Measurements from ENCODE around the gene ZGRF1.
"Not testable (repeated sequence)": the region's sequence is repeated elsewhere in the genome, so short reads cannot be mapped to it uniquely, and the experiment has no call there.

The ZGRF1 gene

DNA sequence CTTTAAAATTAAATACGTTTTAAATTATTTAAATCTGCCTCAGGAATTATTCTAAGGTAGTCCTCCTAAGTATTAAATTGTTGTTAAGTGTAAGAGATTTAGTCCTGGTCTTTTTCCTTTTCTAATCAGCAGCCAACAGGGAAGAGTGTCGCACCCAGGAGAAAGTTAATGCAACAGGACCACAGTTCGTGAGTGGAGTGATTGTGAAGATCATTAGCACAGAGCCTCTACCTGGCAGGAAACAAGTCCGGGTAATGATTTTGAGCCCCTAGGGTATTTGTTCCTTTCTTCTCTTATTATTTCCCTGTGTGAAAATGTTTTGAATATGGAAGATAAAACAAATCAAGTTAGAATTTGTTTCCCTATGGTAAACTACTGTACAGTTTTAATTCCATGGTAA lies 13.6 kb upstream of the ZGRF1 start:
- FAIRE-seq = no peak
- no peak for DNase-seq (ENCODE audit: insufficient read length, low spot score)
- TF ChIP-seq POLR2A (IDR thresholded peaks at IDR 0.05; ENCODE audit: low read depth, low read length) = no peak

DNA sequence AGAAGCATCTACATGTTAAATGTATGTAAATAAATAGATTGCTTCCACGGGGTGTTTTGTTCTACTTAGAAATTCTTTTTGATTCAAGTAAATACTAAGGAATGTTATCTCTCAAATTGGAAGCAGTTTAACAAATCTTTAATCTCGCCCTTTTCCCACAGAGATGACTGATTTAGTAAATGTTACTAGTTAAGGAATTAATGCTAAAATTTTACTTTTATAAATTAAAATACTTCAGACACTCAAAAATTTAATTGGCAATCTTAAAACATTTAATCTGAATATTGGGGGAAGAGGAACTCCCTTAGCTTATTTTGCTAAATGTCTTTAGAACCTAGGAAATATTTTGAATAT lies 12.3 kb upstream of the ZGRF1 start:
- TF ChIP-seq POLR2A (IDR thresholded peaks at IDR 0.05; ENCODE audit: low read depth, low read length) = no peak
- FAIRE-seq (no peak), DNase-seq (ENCODE audit: insufficient read length, low spot score) (no peak)

DNA sequence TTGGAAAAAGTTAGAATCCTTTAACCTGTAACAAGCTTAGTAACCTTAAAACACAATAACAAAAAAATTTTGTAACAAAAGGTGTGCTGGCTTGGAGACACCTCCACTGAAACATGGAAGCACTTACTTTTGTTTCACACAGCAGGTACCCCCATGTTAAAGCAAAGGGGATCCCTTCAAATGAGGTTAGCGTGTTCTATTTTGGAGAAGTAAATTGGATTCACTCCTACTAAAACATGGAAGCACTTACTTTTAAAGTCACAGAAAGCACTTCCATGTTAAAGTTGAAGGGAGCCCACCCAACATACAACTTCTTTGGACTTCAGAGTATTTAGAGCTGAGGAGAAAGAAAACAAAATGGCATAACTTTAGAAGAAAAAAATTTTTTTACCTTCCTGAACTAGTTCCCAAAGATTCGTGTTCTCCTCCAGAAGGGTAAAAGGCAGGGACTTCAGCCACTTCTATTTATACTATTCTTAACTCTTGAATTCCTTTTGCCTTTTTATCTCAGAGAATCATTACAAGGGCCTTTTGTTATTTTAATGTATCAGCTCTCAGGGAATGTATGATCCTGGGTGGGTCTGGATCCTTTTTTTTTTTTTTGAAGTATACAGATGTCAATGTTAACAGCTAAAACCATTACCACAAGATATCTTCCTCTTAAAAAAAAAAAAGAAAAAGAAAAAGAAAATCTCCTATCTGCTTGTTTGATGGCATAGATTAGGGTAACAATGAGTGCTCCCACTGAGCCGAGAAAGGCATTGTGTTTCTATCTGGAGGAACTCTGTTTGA lies 11.8 kb upstream of the ZGRF1 start:
- no peak for DNase-seq (ENCODE audit: insufficient read length, low spot score)
- no peak for TF ChIP-seq POLR2A (IDR thresholded peaks at IDR 0.05; ENCODE audit: low read depth, low read length)
- FAIRE-seq = no peak

DNA sequence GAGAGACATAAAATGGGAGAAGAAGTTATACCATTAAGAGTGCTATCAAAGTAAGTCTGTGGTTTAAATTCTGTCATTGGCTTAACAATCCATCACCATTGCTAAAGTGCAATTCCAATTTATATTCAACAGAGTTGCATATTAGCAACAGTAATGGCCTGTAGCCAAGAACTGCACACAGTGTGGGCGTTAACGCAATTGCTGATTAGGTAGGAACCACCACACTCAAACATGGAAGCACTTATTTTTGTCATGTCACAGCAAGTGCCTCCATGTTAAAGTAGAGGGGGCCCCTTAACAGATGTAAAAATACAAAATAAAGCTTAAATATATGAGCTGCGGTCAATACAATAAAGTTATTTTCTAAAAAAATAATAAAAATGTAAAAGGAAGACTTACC lies 11.1 kb upstream of the ZGRF1 start:
- TF ChIP-seq POLR2A (IDR thresholded peaks at IDR 0.05; ENCODE audit: low read depth, low read length) = no peak
- DNase-seq (ENCODE audit: insufficient read length, low spot score) (no peak), FAIRE-seq (no peak)

DNA sequence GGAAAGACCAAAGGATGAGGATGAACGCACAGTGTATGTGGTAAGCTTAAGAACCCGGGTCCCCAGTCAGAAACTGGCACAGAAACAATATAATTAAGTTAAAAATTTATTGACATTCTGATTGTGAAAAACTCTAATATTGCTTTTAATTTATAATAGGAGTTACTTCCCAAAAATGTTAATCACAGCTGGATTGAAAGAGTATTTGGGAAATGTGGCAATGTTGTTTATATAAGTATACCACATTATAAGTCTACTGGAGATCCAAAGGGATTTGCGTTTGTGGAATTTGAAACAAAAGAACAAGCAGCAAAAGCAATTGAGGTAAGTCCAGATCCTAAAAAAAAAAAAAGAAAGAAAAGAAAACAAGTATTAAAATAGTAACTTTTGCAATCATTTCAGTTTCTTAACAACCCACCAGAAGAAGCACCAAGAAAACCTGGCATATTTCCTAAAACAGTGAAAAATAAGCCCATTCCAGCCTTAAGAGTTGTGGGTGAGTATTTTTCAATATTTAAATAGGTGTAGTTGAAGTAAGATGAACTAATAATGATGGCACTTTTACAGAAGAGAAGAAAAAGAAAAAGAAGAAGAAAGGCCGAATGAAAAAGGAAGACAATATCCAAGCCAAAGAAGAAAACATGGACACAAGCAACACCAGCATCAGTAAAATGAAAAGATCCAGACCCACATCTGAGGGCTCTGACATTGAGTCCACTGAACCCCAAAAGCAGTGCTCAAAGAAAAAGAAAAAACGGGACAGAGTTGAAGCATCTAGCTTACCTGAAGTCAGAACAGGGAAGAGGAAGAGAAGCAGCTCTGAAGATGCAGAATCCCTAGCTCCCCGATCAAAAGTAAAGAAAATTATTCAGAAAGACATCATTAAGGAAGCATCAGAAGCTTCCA lies 10.2 kb upstream of the ZGRF1 start:
- TF ChIP-seq POLR2A (IDR thresholded peaks at IDR 0.05; ENCODE audit: low read depth, low read length) = no peak
- DNase-seq (ENCODE audit: insufficient read length, low spot score) (no peak), FAIRE-seq (no peak)

DNA sequence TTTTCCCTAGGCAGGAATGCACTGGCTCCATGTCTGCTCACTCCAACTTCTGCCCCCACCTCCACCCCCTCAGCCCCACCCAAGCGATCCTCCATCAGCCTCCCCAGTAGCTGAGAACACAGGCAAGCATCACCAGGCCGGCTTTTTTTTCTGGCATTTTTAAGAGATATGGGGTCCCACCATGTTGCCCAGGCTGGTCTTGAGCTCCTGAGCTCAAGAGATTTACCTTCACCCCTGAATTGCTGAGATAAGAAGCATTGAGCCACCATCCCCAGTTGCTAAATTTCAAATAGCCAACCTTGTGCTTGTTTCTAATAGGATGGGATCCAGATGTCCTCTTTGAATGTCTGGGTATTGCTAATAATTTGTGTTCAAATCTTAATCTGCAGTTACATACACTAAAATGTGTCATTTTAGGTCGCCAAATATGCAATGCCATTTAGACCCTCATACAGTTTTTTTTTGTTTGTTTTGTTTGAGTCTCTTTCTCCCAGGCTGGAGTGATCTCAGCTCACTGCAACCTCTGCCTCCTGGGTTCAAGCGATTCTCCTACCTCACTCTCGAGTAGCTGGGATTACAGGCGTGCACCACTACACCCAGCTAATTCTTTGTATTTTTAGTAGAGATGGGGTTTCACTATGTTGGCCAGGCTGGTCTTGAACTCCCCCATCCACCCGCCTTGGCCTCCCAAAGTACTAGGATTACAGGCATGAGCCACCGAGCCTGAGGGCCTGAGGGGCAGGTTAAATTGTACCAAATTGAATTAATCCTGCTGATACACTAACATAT lies 9.0 kb upstream of the ZGRF1 start:
- DNase-seq (ENCODE audit: insufficient read length, low spot score) (no peak), FAIRE-seq (no peak)
- TF ChIP-seq POLR2A (IDR thresholded peaks at IDR 0.05; ENCODE audit: low read depth, low read length) = no peak

DNA sequence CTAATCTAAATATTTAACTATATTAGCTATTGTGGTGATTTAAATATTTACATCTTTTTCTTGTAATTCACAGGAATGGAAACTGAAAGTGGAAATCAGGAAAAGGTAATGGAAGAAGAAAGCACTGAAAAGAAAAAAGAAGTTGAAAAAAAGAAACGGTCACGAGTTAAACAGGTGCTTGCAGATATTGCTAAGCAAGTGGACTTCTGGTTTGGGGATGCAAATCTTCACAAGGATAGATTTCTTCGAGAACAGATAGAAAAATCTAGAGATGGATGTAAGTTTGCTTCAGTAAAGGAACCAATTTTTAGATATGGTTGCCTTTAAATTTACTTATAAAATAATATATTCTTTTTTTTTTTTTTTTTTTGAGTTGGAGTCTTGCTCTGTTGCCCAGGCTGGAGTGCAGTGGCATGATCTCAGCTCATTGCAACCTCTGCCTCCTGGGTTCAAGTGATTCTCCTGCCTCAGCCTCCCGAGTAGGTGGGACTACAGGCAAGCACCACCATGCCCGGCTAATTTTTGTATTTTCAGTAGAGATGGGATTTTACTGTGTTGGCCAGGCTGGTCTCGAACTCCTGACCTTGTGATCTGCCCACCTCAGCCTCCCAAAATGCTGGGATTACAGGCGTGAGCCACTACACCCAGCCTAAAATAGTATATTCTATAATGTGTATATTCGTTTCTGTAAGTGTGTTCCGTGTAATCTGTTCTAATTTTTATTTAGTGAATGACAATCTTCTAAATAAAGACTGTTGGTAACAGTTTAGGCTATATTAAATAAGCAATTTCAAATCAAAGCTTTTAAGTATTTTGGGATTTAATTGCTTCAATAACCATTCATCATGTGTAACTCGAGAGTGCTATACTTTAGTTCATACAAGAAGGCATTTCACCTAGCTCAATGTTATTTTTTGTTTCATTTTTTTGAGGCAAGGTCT lies 8.2 kb upstream of the ZGRF1 start:
- FAIRE-seq; DNase-seq (ENCODE audit: insufficient read length, low spot score): not testable (repeated sequence)

DNA sequence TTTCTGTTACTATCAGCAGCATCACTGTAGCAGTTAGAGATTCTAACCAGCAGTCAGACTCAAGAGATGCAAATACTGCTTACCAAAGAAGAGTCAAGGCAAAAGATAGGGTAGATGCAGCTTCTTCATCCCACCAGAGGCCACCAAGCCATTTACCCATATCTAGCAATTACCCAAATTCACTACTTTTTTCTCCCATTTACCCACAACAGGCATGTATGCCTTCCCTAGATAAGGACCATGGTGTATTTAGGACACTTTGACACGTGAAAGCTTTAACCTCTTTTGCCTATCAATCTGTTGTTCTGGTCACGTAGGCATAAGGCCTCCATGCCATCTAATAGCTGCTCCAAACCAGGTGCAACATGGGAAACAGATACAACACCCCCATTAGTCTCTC lies 5.8 kb upstream of the ZGRF1 start:
- FAIRE-seq = no peak
- no peak for TF ChIP-seq POLR2A (IDR thresholded peaks at IDR 0.05; ENCODE audit: low read depth, low read length)
- no peak for DNase-seq (ENCODE audit: insufficient read length, low spot score)

DNA sequence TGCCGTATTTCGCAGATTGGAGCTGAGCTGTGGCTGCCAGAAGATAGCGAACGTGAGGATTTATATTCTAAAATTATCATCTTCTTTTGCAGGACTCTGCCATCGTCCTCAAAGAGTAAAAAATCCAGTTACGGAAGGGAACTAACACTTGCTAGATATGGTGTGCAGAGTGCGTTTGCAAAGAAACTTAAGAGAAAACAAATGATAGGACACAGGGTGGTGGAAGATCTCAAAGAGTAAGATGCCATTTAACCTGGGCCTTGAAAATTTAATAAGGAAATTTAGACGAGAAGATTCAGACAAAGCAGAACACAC lies 800 bp upstream of the ZGRF1 start:
- no peak for DNase-seq (ENCODE audit: insufficient read length, low spot score)
- no peak for TF ChIP-seq POLR2A (IDR thresholded peaks at IDR 0.05; ENCODE audit: low read depth, low read length)
- no peak for FAIRE-seq

DNA sequence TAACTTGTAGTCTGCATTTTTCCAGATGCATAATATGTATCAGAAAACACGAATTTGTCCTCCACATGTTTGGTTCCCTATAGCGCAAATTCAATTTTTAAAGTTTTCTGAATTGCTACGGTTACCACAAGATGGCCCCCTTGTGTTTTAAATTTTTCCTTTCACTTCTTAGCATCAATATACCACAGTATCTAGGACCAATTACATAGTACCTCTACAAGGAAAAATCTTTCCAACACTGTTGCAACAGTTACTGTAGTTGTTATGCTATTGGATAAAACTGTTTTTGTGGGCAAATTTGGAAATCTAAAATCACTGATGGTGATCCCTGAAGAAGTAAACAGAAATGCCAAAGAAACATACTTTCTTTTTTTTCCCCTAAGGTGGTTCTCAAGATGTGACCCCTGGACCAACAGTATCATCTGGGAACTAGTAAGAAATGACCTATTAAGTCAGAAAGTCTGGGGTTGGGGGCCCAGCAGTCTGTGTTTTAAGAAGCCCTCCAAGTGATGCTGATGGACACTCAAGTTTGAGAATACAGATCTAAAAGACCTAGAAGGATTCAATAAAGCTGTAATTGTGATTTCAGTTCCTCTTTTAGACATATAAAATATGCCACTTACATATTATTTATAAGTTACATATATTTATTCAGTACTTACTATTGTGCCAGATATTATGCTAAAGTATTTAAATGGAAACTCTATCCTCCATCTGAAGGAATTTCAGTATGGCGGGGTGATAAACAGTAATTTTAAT lies 3.1 kb downstream of the ZGRF1 start:
- DNase-seq (ENCODE audit: insufficient read length, low spot score) (no peak), FAIRE-seq (no peak)
- no peak for TF ChIP-seq POLR2A (IDR thresholded peaks at IDR 0.05; ENCODE audit: low read depth, low read length)

DNA sequence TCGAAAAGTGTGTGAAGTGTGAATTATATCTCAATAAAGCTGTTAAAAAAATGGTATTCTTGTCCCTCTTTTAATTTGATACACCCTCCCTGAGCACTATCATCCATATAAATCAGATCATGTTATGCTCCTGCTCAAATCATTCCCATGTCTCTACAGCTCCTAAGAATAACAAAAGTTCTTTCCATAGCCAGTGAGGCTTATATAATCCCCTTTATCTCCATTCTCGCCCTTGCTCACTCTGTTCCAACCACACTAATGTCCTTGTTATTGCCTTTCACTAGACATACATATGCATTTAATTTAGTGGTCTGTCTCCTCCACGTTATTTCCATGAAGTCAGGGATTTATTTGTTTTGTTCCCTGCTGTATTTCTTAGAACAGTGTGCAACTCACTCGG lies 10.5 kb downstream of the ZGRF1 start:
- TF ChIP-seq POLR2A (IDR thresholded peaks at IDR 0.05; ENCODE audit: low read depth, low read length) = no peak
- no peak for DNase-seq (ENCODE audit: insufficient read length, low spot score)
- no peak for FAIRE-seq

DNA sequence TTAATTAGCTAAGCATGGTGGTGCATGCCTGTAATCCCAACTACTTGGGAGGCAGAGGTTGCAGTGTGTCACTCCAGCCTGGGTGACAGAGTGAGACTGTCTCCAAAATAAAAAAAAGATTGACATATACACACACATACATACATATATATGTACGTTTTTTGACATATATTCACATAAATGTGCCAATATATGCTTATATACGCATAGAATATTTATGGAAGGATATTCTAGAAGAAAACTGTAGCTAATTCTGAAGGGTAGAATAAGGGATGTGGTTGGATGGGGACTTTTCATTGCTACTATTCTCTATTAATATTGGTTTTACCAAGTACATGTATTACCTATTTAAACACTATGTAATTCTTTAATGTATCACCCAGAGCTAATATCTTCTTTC lies 19.7 kb downstream of the ZGRF1 start:
- FAIRE-seq (no peak), DNase-seq (ENCODE audit: insufficient read length, low spot score) (no peak)
- no peak for TF ChIP-seq POLR2A (IDR thresholded peaks at IDR 0.05; ENCODE audit: low read depth, low read length)

DNA sequence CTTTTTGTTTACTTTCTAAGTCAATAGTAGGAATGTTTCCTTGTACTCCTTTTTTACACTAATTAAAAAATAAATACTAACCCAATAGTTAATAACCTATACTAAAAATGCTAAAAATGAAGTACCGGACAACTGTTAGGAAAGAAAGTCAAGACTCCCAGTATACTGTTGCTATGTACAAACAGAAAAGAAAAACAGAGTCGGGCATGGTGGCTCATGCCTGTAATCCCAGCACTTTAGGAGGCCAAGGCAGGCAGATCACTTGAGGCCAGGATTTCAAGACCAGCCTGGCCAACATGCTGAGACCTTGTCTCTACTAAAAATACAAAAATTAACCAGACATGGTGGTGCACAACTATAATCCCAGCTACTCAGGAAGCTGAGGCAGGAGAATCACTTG lies 23.9 kb downstream of the ZGRF1 start:
- DNase-seq (ENCODE audit: insufficient read length, low spot score); FAIRE-seq: not testable (repeated sequence)

Measured in H54 (cell line).